Stimulated activated CD8-positive, alpha-beta memory T cell treated with anti-CD3 and anti-CD28 coated beads, Interleukin-15, amount 100 ng/mL, for 48 hours (primary cell): ENCODE results near the gene AHNAK.
"Not testable (repeated sequence)": the region's sequence is repeated elsewhere in the genome, so short reads cannot be mapped to it uniquely, and the experiment has no call there.

Experiments used
- DNase-seq, 2 donors: peaks; one replicate each; pipeline ENCODE4 v3.0.0-alpha.2; 2020; ENCODE audit warnings: low read depth in 2 of 2

Gene AHNAK

GRCh38 chr11:62535802-62536201, 10.8 kb downstream of the AHNAK start:
- no peak for DNase-seq

DNA sequence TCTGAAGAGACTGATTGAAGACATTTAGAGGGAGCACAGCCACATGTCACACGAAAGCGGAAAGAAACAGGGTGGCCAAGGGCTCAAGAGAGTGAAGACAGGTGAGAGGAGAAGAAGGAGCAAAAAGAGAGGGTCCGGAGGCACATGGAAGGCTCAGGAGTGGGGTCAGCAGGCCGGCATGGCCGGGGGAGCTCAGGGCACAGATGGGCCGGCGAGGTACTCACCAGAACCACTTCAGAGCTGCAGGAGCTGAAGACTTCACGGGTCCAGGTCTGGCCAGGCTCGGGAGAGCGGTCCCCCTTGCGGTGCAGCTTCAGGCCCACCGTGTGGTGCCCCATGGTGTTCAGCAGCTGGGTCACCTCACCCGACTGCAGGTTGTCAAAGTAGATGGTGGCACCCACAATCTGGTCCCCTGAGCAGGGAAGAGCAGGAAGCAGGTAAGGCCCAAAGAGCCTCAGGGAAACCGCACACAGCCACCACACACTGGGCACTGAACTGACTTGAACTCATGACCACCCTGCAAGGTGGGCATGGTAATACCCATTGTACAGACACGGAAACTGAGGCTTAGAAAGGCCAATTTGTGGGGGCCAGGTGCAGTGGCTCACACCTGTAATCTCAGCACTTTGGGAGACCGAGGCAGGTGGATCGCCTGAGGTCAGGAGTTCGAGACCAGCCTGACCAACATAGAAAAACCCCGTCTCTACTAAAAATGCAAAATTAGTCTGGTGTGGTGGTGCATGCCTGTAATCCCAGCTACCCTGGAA, 11.6 kb downstream of the AHNAK start:
- no peak for DNase-seq

DNA sequence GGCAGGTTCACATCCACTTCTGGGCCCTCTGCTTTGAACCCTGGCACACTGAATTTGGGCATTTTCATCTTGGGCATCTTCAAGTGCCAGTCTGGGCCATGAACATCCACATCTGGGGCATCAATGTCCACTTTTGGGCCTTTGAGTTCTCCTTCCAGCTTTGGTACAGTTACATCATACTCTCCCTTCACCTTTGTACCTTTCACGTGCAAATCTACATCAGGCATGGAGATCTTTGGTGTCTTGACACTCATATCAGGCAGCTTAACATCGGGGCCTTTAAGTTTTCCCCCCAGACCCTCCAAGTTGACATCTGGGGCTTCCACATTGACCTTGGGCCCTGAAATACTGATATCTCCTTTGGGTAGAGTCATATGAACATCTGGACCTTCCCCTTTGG, 14.5 kb downstream of the AHNAK start:
- DNase-seq: no peak

GRCh38 chr11:62516736-62517371, 29.8 kb downstream of the AHNAK start:
- no peak for DNase-seq

DNA sequence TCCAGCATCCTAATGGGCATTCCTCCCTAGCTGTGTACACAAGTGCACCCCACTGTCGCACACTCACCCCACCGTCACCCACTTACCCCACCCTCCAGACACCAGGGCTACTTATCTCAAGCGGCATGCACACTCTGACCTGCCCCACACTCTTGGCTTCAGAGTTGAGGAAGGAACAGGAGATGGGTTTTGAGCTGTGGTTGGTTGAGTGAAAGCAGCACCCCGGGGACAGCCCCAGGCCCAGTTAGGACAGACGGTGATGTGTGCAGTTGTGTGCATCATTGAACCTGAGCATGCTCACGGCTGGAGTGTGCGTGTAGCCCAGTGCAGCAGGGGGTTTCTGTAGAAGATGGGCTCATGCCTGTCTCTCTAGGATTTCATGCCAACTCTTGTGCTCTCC, 32.5 kb downstream of the AHNAK start:
- no peak for DNase-seq

DNA sequence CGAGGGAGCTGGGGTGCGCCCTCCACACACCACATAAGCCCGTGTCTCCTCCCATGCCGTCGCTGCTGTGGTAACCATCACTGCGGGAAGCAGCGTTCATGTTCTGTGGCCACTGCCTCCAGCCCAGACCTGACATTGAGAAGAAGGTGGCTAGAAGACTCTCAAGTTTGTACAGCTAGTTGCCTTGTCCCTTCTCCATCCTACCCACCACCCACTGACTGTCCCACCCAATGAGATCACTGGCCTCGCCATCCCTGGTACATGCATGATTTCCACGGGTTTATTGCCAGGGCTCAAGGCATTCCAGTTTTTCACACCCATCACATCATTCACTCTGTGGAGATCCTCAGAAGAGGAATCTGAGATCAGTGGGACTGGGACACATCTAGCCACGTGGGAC, 33.0 kb downstream of the AHNAK start:
- no peak for DNase-seq

GRCh38 chr11:62512961-62513360, 33.6 kb downstream of the AHNAK start:
- DNase-seq: no peak

GRCh38 chr11:62508336-62509058, 38.1 kb downstream of the AHNAK start:
- no peak for DNase-seq

DNA sequence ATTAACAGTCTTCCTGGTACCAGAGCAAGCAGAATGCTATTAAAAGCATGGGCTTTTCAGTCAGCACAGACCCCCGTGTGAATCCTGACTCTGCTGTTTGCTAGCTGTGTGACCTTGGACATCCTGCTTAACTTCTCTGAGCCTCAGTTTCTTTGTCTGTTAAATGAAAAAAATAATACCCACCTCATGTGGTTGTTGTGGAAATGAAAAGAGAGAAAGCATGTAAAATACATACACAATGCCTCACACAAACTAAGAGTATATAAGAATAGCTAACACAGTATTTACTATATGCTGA, 39.5 kb downstream of the AHNAK start:
- no peak for DNase-seq

DNA sequence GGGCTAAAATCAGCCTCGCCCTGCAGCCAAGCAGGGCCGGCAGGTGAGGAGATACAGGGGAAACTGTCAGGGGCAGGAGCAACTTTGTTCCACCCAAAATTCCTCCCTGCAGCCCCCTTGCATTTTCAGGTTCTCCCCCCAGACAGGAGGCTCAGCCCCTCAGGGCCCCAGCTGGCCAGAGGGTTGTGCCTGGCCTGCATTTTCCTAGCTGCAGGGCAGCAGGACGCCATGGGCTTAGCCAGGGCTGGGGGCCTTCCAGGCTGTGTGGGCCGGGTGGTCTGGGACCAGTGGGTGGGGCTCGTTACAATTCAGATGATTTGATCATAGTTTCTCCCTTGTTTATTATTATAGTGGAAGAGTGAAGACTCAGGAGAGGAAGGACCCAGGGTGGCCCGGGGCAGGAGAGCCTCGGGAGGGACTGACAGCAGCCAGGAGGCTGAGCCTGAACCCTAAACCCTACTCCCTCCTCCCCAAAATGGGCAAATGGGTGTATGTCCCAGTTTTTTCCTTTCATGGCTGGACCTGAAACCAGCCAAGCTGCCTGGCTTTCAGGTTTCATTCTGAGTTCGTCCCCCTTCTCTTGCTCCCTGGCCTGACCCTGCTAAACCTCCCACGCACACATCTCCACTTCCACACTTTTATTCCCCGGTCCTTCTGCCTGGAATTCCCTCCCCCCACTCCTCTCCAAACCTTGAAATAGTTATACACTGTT, 40.0 kb downstream of the AHNAK start:
- no peak for DNase-seq

- no peak for DNase-seq
Observed at GRCh38 chr11:62505440-62506091, 41.0 kb downstream of the AHNAK start.

DNA sequence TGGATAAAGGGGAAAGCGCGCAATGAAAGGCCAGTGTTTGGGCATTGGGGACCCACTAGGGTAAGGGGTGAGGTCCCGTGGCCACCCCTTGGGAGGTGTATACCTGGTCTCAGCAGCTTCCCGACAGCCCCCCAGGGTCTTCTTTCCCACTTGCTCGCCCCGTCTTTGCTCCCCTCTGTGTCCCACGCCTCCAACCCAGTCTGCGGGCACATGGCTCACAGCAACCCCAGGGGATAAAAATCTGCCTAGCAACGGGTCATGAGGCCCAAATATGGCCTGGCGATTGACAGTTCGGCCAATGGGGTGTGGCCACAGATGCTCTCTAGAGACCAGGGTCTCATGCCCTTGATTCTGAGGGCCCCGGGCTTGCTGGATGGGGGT, 41.6 kb downstream of the AHNAK start:
- DNase-seq: no peak

DNA sequence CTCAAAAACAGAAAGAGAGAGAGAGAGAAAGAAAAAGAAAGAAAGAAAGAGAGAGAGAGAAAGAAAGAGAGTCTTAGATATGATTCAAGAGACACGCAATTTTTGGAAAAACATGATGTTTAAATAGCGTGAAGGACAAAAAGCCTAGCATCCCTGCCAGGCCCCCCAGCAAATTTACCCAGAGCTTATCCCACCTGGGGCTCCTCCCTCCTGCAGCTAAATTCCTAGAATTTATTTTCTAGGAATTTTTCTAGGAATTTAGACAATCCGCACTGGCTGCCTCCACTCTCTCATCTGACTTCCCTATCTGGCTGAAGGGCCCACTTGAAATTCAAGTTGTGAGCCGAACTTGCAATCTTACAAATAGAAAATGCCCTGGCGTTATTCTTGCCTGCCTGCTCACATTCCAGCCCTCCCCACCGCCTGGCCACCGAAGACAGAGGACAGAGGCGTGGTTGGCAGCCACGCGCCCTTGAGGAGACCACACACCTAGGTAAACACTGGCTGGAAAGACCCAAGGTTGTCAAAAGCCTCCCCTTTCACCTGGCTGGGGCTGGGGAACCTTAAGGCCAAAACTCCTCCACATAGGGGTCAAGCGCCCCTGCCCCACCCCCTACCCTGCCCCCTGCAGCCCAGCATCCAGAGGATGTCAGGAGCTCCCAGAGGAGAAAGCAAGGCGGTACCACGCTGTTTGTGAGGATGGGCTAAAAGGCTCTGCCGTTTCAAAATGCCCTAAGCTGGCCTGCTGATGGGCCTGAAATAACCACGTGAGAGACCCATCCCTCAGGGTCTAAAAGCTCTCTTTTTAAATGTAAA, 42.2 kb downstream of the AHNAK start:
- DNase-seq: no peak

- DNase-seq: no peak
Observed at GRCh38 chr11:62502030-62502730, 44.4 kb downstream of the AHNAK start.

- no peak for DNase-seq
Observed at GRCh38 chr11:62501432-62501891, 45.1 kb downstream of the AHNAK start.

DNA sequence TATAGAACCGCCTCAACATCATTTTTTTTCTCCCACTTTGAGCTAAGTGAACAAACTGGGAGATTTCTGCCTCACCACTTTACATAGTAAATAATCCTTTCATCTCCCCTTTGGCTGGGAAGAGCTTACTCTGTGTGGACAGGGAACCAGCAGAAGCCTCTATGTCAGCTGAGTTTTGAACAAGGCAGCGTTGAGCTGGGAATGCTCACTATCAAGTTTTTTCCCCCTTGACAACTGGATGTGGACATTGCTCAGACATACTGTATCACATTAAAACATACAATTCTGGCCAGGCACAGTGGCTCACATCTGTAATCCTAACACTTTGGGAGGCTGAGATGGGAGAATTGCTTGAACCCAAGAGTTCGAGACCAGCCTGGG, 46.0 kb downstream of the AHNAK start:
- no peak for DNase-seq

DNA sequence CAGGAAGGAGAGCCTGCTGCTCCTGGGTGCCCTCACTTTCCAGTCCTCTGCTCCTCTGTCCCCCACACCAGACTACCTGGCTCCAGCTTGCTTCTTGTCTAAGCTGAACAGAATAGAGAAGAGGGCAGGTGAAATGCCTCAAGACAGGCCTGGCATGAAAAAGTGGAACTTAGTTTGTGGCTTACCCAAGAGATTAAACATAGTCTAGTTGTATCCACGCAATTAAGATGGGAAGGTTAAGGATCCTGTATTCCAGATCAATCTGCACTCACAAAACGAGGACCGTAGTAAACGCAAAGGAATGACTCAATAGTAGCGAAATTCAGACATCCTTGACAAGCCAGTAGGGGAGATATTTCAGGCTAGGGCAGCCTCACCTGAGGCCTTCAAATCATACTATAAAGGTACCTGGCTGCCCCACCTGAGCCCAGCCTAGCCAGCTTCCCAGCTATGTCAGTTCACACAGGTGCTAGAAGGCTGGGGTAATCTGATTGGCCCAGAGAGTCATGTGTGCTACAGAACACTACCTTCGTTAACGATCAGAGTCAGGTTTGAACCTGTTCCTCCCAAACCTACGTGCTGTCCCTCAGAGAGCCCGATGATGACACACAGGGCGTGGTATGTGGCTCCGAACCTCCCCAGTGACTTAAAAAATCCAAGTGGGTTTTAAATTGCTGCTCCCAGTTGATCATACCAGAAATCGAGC, 46.5 kb downstream of the AHNAK start:
- no peak for DNase-seq

- not testable (repeated sequence) for DNase-seq
Observed at GRCh38 chr11:62499311-62499943, 47.2 kb downstream of the AHNAK start.
